ENCODE measurements around the gene CHM.

CHM gene

GRCh38 chrX:85998954-85999353, 48.4 kb downstream of the CHM start:
- ChIA-PET CTCF (no interaction called here), POLR2A (no interaction called here)
- no peak for TF ChIP-seq CTCF (IDR thresholded peaks at IDR 0.05; ENCODE audit: insufficient read depth, low read length, missing control alignments)
- H3K4me3 ChIP-seq (ENCODE audit: low read depth, low read length) = no peak overlapping the region
- no peak for DNase-seq (ENCODE audit: low read depth, low spot score)

DNA sequence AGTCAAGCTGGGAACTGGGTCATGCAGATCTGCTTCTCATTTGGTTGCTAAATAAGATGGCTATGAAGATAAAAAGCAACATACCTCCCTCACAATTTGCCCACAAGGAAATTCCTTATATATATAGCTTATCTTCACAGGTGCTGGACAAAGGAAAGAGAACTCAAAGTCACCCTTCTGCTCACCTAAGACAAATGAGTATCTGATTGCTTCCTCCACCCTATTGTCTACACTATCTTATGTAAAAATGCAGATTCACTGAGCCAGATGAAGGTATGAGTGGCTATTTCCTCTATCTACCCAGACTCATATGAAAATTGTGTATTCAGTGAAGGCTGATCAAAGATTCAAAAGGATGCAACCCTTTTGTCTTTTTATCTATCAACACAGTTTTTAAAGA, 50.8 kb downstream of the CHM start:
- ChIA-PET CTCF (no interaction called here), POLR2A (no interaction called here)
- H3K4me3 ChIP-seq (ENCODE audit: low read depth, low read length) = no peak overlapping the region
- DNase-seq (ENCODE audit: low read depth, low spot score) = no peak
- no peak for TF ChIP-seq CTCF (IDR thresholded peaks at IDR 0.05; ENCODE audit: insufficient read depth, low read length, missing control alignments)

- ChIA-PET CTCF (no interaction called here), POLR2A (no interaction called here)
- no peak overlapping the region for H3K4me3 ChIP-seq (ENCODE audit: low read depth, low read length)
- TF ChIP-seq CTCF (IDR thresholded peaks at IDR 0.05; ENCODE audit: insufficient read depth, low read length, missing control alignments) = no peak
- no peak for DNase-seq (ENCODE audit: low read depth, low spot score)
Observed at GRCh38 chrX:85995641-85996040, 51.7 kb downstream of the CHM start.

- POLR2A ChIA-PET = no interaction called here
Observed at GRCh38 chrX:85994797-85995196, 52.6 kb downstream of the CHM start.

GRCh38 chrX:85994228-85994627, 53.1 kb downstream of the CHM start:
- no peak overlapping the region for H3K4me3 ChIP-seq (ENCODE audit: low read depth, low read length)
- no peak for DNase-seq (ENCODE audit: low read depth, low spot score)
- CTCF ChIA-PET = no interaction called here
- no peak for TF ChIP-seq CTCF (IDR thresholded peaks at IDR 0.05; ENCODE audit: insufficient read depth, low read length, missing control alignments)
- POLR2A ChIA-PET = no interaction called here

More at GRCh38 chrX:85994797-85995196, 52.6 kb downstream of the CHM start:
- DNase-seq (ENCODE audit: low read depth, low spot score) = no peak
- CTCF ChIA-PET = no interaction called here
- no peak for TF ChIP-seq CTCF (IDR thresholded peaks at IDR 0.05; ENCODE audit: insufficient read depth, low read length, missing control alignments)
- H3K4me3 ChIP-seq (ENCODE audit: low read depth, low read length) = no peak overlapping the region

GRCh38 chrX:85993539-85994197, 53.7 kb downstream of the CHM start:
- no peak for TF ChIP-seq CTCF (IDR thresholded peaks at IDR 0.05; ENCODE audit: insufficient read depth, low read length, missing control alignments)
- no peak for DNase-seq (ENCODE audit: low read depth, low spot score)
- POLR2A ChIA-PET = no interaction called here

More at GRCh38 chrX:85993539-85994197, 53.7 kb downstream of the CHM start:
- H3K4me3 ChIP-seq (ENCODE audit: low read depth, low read length) = no peak overlapping the region
- CTCF ChIA-PET = no interaction called here
